HG02840 (cell line): ENCODE data around the gene NLGN1.
"Not testable (repeated sequence)": the region's sequence is repeated elsewhere in the genome, so short reads cannot be mapped to it uniquely, and the experiment has no call there.

Experiments used
- ATAC-seq: cut with Tn5 transposase; IDR thresholded peaks from one replicate; pipeline ENCODE4 v1.9.1; 2021; ENCODE audit warnings: mild to moderate bottlenecking, moderate library complexity, moderate number of reproducible peaks; ENCODE audit not compliant: unreplicated experiment, low FRiP score

Gene NLGN1

DNA sequence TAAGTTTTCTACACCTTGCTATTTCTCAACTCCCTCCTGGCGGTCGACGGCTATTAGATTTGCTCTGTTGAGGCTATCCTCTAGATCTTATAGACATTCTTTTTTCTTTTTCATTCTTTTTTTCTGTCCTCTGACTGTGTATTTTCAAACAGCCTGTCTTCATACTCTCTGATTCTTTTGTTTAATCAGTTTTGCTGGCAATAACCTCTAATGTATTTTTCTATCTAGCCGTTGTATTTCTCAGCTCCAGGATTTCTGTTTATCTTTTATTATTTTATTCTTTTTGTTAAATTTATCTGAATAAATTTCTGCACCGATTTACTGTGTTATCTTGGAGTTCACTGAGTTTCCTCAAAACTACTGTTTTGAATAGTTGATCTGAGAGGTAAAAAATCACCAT, 31.5 kb downstream of the NLGN1 start:
- ATAC-seq = no peak

DNA sequence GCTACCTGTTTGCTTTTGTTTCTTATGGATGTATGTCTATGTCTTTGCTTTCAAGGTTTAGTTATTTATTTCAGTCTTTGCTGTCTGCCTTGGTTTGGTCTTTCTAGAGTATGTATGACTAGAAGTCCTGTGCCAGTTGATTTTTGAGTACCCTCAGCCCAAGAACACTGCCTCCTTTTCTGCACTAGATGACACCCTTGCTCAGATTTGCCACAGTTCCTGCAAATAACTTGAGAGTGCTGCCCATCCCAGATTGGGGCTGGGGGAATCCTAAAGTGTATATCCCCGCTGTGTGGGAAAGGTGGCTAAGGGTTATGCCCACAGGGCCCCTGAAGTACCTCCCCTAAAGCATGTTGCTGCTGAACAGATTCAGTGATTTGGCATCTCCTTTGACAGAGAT, 32.0 kb downstream of the NLGN1 start:
- no peak for ATAC-seq

GRCh38 chr3:173430576-173430975, 33.0 kb downstream of the NLGN1 start:
- no peak for ATAC-seq

DNA sequence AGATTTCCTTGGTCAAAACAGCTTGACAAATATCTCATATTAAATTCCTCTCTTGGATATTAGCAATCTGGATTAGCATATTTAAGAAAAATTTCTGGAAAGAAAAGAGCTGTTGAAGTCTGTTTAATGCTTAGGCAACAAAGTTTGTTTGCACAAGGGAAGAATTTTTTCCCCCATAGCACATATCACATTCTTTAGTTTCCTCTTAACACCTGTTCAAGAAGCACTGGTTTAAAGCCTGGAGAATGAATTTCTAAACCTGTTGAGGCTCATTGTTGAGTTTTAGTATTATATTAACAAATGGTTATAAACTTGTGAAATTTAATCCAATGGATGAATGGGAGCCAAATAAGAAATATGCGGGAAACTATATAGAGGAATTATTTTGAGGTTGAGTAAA, 41.5 kb downstream of the NLGN1 start:
- no peak for ATAC-seq

DNA sequence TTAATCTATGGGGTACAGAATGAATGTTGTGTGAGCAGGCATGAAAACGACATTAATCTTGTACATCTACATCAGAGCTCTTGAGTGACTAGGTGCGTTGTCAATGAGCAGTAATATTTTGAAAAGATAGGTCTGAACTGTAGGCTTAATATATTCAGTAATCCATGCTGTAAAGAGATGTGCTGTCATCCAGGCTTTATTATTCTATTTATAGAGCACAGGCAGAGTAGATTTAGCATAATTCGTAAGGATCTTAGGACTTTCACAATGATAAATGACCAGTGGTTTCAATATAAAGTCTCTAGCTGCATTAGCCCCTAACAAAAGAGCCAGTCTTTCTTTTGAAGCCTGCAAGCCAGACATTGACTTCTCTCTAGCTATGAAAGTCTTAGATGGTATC, 43.0 kb downstream of the NLGN1 start:
- no peak for ATAC-seq

DNA sequence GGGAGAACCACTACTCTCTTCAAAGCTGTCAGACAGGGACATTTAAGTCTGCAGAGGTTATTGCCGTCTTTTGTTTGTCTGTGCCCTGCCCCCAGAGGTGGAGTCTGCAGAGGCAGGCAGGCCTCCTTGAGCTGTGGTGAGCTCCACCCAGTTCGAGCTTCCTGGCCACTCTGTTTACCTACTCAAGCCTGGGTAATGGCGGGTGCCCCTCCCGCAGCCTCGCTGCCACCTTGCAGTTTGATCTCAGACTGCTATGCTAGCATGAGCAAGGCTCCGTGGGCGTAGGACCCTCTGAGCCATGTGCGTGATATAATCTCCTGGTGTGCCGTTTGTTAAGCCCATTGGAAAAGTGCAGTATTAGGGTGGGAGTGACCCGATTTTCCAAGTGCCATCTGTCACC, 54.0 kb downstream of the NLGN1 start:
- not testable (repeated sequence) for ATAC-seq

DNA sequence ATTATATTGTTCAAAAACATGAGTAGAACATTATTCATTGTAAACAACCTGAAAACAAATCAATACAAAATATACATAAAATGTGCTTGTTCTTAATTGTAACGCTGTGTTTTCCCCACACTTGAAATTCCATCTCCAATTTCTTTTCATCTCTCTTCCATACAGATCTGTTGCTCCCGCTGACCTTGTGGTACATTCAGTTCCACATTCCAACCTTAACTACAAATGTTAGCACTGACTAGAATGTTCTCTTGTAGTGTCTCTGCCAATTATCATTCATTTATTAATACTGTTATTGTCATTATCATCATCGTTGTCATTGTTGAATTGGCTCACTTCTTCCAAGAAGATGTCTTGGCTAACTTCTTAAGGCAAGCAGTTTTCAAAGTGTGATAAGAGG, 65.7 kb downstream of the NLGN1 start:
- ATAC-seq = no peak

DNA sequence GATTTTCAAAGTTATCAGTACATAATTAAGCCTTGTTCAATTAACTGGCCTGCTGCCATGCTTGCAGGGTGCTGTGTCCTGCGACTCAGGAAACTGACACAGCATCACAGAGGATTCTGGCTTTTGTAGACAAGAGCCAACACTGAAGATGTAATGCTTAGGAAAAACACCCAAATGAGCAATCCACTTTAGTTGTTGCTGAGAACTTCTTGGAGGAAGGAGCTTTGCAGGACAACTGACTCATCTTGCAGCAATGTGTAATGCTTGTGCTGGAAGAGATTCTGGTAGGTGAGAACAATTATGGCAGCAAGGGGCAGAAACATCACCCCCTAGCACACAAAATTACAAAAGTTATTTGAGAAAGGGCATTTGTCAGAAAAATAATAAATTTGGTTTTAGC, 67.6 kb downstream of the NLGN1 start:
- ATAC-seq = no peak

DNA sequence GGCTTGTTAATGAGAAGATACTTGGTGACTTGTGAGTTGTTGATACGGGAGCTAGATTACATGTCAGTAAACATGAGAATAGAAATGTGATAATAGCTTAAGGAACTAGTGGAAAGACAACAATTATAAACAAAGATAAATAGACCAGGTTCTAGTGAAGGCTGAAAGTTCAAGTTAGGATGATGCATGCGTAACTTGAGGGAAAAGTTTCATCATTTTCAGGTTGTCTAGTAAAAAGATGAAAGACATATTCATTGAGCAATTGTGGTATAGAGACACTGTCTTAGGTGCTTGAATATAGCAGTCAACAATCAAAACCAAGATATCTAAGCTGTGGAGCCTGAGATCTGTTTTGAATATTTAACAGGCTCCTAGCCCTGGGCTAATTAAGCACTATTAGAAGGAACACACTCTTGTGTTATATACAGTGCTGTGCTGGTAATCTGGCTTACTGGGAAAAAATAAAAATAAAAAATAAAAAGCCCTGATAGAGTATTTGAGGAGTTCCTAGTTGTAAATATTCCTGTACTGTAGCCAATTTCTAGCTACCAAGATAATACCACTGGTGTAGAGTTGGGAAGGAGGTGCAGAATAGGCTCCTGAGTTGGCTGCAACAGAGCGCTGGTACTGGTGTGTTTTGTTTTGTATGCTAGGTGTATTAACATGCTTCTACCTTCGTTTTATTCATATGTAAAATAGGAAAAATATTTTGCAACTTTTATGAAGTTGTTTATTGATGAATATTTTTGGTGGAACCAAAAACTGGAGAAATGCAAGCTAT, 68.5 kb downstream of the NLGN1 start:
- ATAC-seq = no peak

GRCh38 chr3:173467501-173467900, 70.0 kb downstream of the NLGN1 start:
- ATAC-seq = no peak

GRCh38 chr3:173473237-173473636, 75.7 kb downstream of the NLGN1 start:
- ATAC-seq = no peak

DNA sequence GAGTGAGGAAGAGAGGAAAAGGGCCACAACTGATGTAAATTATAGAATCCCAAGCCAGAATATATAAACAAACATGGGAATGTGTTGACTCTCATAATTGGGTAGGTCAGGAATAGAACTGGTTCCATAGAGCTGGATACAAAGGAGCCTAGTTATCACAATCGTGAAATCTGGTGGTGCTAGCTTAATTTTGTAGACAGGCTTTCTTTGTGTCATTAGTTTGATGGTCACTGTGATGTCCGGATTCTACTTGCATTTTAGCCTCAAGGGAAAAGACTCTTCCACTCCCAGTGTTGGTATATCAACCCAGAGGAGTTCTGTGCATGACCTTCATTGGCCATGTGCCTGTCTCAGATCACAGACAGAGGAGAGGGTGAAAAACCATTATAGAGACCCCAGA, 81.8 kb downstream of the NLGN1 start:
- ATAC-seq = no peak

DNA sequence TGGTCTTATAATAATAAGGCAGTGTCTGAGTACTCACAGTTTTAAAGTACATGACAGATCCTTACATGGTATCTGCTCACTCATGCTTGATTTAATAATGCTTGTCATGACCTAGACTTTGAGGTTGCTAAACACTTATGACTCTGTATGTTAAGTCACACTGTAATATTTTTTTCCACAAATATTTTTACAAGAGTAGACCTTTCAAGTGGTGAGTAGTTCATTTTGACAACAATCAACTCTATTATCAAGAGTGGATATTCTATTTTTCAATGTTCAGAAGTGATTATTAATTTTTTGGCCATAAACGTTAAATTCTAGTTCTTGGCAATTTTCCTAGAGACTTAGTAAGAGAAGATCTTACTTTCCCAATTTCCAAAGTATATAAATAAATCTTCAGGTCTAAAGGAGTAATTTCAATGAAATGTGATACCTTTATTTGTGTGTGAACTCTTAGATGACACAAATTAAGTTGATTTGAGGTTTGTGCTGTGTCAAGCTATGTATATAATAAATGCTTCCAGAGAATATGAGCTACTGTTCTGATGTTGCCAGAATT, 104.5 kb downstream of the NLGN1 start:
- no peak for ATAC-seq

DNA sequence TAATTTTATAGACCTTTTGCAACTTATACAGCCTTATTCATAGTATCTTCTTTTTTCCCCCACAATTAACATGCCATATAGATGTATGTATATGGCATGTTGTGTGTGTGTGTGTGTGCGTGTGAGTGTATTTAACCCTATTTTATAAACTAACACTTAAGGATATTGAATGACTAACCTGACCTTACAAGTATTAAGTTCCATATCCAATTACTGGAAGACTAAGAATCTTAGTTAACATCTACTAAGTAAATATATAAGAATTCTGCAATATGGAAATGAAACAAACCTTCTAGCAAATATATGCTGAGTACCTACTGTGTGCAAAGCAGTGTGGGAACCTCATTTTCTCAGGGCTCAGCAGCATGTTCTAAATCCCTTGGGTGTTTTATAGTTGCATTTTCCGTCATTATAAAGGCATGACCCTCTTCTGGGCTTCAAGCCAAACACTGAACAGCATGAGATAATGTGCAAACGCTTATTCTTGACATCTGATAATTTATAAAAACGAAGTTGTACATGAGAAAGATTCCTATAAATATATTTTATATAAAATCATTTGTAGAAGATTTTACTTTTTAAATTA, 105.5 kb downstream of the NLGN1 start:
- ATAC-seq = no peak

DNA sequence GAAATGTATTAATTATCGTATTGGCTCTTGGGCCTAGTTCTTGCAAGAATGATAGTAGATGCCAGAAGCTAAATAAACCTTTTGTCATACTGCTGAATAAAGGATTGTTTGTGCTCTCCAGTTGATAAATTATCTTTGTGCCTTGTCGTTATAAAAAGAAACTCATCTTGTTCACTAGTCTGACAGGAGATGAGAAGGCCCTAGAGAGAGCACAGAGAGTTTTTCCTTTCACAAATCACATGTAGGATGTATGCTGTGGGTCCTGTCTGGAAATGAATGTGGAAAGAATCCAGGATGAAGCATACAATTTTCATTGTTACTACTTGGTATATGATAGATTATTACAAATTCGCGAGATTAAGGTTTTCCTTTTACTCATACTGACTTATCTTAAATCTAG, 113.0 kb downstream of the NLGN1 start:
- no peak for ATAC-seq

DNA sequence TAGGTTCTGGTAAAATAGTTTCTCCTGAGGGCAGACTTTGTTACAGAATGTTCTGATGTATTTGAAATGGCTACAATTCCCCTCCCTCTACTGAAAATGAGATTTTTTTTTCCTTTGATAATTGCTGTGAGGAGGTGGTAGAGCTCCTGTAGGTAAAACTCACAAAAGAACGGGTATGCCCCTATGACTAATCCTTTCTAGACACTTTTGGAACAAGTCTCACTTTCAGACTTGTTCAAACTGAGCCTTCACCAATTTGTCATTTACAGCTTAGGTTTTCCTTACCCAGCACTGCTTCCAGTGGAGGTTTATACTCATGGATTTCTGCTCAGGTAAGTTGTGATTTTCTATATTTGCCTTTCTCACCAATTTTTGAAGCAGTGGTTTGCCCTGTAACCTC, 115.6 kb downstream of the NLGN1 start:
- ATAC-seq = no peak

DNA sequence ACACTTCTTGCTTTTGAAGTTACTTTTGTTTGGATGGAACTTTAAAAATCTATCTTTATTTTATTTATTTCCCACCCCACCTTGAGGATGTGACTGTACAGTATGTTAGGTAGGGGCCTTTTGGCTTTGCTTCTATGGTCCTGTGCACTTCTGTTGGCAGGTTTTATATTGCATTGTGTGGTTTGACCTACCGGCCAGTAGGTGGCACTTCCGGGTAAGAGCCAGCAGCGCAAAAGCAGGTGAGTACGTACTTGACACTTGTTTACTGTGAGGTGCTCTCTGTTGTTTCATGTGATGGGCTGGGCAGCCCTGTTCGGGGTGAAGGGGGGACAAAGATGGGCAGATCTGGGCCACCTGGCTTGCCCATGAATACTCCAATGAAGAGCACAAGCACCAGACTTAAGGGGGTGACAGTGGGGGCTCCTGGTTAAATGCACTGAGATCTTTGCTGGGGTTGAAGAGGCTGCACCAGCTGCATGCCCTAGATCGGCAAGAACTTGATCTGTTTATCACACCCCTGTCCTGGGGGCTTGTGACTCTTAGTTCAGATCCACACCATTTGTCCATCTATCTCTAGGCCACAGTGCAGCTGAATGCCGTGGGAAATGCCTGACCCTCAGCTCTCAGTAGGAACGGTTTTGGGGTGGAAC, 131.6 kb downstream of the NLGN1 start:
- ATAC-seq = peak; percentile 97

GRCh38 chr3:173531602-173532001, 134.1 kb downstream of the NLGN1 start:
- ATAC-seq = no peak

DNA sequence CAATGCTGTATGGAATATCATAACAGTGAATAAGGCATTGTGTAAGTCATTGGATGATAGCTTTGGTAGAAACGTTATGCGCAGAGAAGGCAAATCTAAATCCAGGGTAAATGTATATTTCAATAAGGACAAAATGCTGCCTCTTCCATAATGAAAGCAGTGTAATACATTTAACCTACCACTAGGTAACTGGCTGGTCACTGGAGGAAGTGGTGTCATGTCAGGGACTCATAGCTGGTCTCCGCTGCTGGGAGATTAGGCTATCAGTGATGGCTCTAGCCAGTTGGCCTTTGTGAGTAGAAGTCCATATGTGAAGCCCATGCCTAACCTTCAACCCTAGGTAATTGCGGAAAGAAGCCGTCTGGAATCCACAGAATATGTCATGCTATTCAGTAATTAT, 140.9 kb downstream of the NLGN1 start:
- no peak for ATAC-seq

DNA sequence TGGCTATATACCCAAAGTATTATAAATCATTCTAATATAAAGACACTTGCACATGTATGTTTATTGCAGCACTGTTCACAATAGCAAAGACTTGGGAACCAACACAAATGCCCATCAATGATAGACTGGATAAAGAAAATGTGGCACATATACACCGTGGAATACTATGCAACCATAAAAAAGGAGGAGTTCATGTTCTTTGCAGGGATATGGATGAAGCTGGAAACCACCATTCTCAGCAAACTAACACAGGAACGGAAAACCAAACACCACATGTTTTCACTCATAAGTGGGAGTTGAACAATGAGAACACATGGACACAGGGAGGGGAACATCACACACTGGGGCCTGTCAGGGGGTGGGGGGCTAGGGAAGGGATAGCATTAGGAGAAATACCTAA, 148.0 kb downstream of the NLGN1 start:
- not testable (repeated sequence) for ATAC-seq

GRCh38 chr3:173547070-173547469, 149.5 kb downstream of the NLGN1 start:
- ATAC-seq = no peak

DNA sequence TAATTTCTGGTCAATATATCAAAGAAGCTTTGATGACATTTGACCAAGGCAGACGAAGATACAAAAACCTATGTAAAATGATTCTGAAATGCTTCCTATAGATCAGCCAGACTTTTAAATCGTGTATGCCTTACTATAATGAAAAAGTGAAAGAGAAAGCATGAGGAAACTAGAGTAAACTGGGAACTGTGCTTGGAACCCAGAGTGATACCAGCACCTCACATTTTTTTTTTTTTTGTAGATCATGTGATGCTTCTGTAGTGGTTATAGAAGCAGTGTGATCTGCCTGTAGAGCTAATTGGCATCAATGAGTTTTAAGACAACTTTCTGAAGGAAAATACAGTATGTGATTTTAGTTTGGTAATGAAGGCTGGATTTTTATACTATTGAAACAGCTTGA, 150.7 kb downstream of the NLGN1 start:
- ATAC-seq = no peak
